Colon (tissue), 2 donors: ENCODE results near the gene PARD3.

Experiments
- FAIRE-seq: peaks from 2 replicates; lab custom pipeline; 2012; peaks lifted over from hg19 to GRCh38; lab: Jason Lieb, UNC
- donor health status: control.
- donor health status: control.

Gene PARD3

GRCh38 chr10:34153663-34154382, 661.3 kb downstream of the PARD3 start:
- no peak for FAIRE-seq

- FAIRE-seq: no peak
Measured at GRCh38 chr10:34152434-34152833, 662.7 kb downstream of the PARD3 start.

DNA sequence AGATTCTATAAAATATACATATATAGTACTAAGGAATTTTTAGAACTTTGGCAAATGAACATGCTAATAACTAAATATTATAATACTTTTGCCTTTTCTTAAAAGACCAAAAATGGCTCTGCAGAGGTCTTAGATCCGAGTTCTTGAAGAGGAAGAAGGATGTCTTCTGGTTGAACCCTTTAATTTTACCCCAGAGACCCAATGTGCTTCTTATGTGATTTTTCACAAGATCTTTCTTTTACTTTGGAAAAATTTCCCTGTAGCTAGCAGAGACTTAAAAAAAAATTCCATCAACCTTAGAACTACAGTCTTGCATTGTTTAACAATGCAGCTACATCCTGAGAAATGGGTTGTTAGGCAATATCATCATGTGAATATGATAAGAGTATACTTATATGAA, 663.2 kb downstream of the PARD3 start:
- no peak for FAIRE-seq

- FAIRE-seq: no peak
Measured at GRCh38 chr10:34151481-34151880, 663.6 kb downstream of the PARD3 start.

DNA sequence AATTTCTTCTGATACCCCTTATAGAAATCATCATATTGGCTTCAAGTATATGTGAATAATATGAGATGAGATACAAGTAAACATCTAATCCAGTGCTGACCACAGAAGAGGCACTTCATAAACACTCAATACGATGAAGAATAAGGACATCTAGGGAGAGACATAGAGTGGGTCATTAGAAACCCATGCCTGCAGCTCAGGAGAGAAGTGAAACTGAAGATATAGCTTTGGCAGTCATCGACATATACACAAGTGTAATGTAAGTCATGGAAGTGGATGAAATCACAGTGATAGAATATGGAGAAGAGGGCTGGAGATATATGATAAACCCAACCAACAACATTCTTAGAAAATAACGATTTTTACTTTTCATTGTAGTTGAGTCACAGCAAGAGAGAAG, 665.0 kb downstream of the PARD3 start:
- no peak for FAIRE-seq

DNA sequence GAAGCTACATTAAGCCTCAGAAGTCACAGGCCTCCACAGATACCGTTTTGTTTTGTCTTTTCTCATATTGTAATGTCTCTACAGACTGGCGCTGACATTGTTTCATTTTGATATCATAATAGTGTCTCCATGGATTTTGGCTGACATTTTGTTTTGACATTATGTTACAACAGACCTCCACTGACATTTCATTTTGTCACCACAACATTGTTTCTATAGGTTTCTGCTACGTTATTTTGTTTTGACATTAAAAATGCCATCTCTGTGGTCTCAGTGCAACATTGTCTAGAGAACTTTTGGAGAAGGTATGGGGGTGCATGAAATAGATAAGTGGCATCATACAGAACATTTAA, 666.8 kb downstream of the PARD3 start:
- no peak for FAIRE-seq

- no peak for FAIRE-seq
Measured at GRCh38 chr10:34147641-34148304, 667.3 kb downstream of the PARD3 start.

GRCh38 chr10:34145715-34146114, 669.4 kb downstream of the PARD3 start:
- FAIRE-seq: no peak

GRCh38 chr10:34143466-34143865, 671.6 kb downstream of the PARD3 start:
- no peak for FAIRE-seq

GRCh38 chr10:34141032-34141680, 673.9 kb downstream of the PARD3 start:
- FAIRE-seq: no peak

GRCh38 chr10:34139559-34139958, 675.5 kb downstream of the PARD3 start:
- no peak for FAIRE-seq

DNA sequence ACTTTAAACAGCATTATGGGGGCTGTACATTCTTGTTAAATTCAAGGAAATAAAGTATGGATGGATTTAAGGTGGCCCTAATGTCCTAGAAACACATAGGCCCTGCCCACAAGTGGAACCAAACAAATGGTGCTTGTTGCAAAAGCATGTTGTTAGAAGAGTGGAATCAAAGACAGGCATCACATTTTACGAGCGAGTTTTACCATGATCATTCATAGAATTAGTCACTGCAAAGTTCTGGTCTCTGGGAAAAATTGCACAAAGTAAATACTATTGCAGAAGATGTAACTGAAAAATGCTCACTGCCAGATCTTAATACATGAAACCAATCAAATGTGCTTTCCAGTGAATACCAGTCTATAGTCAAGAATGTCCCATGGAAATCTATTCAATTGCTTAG, 677.1 kb downstream of the PARD3 start:
- no peak for FAIRE-seq

DNA sequence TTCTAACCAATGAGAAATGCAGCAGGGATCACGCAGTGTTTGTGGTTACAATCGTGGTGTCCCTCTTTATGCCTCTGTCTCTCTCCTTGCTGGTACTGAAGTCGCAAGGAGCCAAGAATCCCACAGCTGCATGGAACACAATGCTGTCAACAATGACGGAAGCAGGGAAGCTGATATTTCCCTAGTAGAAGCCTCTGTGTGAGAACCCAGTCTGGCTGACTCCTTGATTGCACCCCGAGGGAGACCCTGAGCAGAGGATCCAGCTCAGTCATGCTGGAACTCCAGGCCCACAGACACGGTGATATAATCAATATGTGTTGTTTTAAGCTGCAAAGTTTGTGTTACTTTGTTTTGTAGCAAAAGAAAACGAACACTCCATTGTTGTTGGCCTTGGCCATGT, 677.9 kb downstream of the PARD3 start:
- no peak for FAIRE-seq

DNA sequence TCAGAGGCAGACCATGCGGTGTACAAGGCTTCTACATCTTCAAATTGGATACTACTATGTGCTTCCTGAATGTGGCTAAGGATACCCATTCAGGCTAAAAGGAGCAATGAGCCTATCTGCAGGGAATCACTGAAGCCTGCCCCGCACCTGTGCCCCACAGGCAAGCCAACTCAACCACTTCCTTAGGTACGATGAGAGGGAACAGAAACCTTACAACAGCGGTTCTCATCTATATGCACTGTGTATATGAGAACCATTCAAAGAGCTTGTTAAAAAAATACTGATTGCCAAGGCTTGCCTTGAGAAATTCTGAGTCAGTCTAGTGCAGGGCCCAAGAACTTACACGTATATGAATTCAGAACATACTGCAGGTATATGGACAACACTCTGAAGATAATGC, 679.6 kb downstream of the PARD3 start:
- no peak for FAIRE-seq

DNA sequence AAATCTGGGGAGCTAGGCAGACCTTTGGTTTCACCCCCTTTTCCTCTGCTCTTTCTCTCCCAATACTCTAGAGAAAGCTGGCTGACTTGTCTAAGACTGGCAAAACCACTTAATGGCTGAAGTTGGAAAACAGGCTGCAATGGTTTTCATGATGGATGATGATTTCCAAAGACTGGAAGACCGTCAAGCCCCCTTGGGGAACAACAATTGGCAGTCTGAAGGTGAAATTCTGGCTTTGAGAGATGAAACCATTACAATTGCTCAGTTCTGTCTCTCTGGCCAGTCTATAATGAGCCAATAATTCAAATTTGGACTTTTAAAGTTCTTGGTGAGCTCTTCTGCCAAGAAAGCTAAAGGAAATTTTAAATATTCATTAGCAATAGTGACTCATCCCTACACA, 680.5 kb downstream of the PARD3 start:
- FAIRE-seq: no peak

- no peak for FAIRE-seq
Measured at GRCh38 chr10:34133406-34133805, 681.7 kb downstream of the PARD3 start.

DNA sequence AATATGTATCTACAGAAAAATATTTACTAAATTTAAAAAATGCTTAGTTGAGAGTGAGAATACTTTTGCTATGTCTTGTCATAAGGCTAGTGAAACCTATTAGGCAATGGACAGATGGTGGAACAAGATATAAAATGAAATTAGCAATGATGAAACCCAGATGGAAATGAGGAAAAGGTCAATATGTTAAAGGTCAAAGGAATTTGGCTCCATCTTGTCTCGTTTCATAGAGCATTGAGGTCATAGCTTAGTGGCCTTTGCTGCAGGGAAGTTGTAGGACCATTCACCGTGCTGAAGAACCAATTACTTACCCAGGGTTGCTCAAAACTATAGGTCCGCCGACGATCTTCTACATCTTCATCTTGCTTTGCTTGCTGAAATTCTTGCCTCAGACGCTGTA, 683.9 kb downstream of the PARD3 start:
- FAIRE-seq: no peak

DNA sequence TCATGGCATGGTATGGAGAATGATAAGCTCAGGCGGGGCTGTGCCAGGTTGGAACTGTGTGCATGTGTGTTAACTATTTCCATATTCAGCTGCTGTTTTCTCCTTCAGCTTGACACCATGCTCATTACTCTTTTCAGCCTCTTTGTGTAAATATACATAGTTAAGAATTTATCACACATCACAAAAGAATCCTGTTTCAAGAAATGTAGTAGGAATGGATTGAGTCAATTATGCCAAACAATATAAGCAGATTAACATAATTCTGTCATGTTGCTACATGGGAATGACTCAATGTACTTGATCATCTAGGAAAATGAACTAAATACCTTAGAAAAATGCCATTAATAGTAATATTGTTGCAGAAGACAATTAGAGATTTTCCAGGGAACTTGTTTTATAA, 687.4 kb downstream of the PARD3 start:
- no peak for FAIRE-seq

DNA sequence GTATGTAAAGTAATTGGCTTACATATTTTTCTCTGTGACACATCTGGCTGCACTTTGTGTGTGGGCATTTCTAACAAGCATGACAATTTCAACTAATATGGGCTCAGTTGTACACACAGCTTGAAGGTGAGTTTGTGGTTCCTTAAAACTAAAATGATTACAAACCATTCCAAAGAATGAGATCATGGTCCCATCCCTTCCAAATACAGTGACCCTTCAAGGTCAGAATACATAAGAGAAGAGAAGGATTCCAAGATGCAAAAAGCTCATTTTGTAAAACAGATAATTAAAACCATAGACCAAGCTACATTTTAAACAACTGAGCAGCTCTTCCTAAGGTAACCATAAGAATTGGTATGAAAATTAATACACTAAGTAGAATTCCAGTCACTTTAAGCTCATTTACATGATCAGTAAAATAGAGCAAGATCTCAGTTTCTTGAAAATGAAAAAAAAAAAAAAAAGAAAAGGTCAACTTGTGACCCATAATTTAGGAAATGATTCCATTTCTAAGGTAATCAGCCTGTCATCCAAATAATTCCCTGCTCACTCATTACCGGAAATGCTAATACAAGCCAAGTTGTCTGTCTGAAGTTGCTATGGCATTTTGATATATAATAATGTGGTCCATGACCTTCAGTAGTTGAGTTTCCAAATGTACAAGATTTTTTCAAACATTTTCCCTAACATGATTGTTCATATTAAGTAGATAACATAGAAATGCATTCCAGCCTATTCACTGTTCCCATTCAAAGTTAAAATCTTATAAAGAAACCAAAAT, 688.5 kb downstream of the PARD3 start:
- FAIRE-seq: no peak

- FAIRE-seq: no peak
Measured at GRCh38 chr10:34125702-34126101, 689.4 kb downstream of the PARD3 start.

- no peak for FAIRE-seq
Measured at GRCh38 chr10:34124522-34125035, 690.5 kb downstream of the PARD3 start.

- FAIRE-seq: no peak
Measured at GRCh38 chr10:34121781-34122622, 693.1 kb downstream of the PARD3 start.
